ENCODE data around the gene RGCC.

GRCh38 chr13:41408121-41408520, 49.2 kb upstream of the RGCC start:
- TF ChIP-seq CTCF (tag by site-specific recombination; IDR thresholded peaks at IDR 0.05) = no peak
- no peak for TF ChIP-seq ZNF121 (tag by site-specific recombination; IDR thresholded peaks at IDR 0.05)
- TF ChIP-seq ZNF416 (tag by site-specific recombination; IDR thresholded peaks at IDR 0.05) = no peak
- TF ChIP-seq ZNF19 (tag by site-specific recombination; IDR thresholded peaks at IDR 0.05; ENCODE audit: low read depth) = no peak
- TF ChIP-seq ZNF174 (tag by site-specific recombination; IDR thresholded peaks at IDR 0.05) = no peak
- no peak for TF ChIP-seq ZNF184 (tag by site-specific recombination; IDR thresholded peaks at IDR 0.05)

Data from HEK293 (cell line).